HepG2 (cell line): ENCODE data around the gene CCNG1. TPM values are rescaled to one million over a fixed set of nuclear protein-coding genes. Genes with fewer than 3 reads are reported as not detected.
A peak's percentile ranks its signal among the peaks of the same experiment; 100 is the strongest.

Source experiments
- ATAC-seq: fragments of 200-7000 bp; cut with Tn5 transposase; 3 replicates; pipeline ENCODE4 v1.9.1; 2020; ENCODE audit warnings: mild to moderate bottlenecking, moderate library complexity
- BruUV-seq: library from RNA; stranded (reverse); fragments of 400-500 nt; replicated peaks from 2 replicates; lab custom pipeline; 2021; lab: Mats Ljungman, UMichigan
- CTCF ChIA-PET: fragments of 300-600 bp; formaldehyde crosslinking; extraction: SDS; loops from one replicate; lab custom pipeline; 2021; ENCODE audit warnings: low total read pairs, inconsistent platforms, low intra/inter-chr PET ratio; lab: Yijun Ruan, JAX
- POLR2A ChIA-PET: fragments of 350-600 bp; sonication (Branson Sonifier 250); formaldehyde crosslinking; loops from one replicate; lab custom pipeline; 2020; ENCODE audit warnings: antibody characterized with exemption, inconsistent platforms; lab: Yijun Ruan, JAX
- DNase-seq: peaks from one replicate; pipeline ENCODE4 v3.0.0-alpha.2; 2015; ENCODE audit warnings: low spot score
- FAIRE-seq: peaks from 3 replicates; lab custom pipeline; 2011; peaks lifted over from hg19 to GRCh38; lab: Jason Lieb, UNC
- H2AFZ ChIP-seq: one replicate; pipeline ENCODE4 v1.6.1; 2011; ENCODE audit warnings: low read length, inconsistent platforms
- H3K27ac ChIP-seq: fragments of 300-600 bp; 3 replicates; pipeline ENCODE4 v1.8.0; 2011; ENCODE audit warnings: mixed run types, mild to moderate bottlenecking, mixed read lengths, low read length, inconsistent platforms; ENCODE audit not compliant: insufficient read depth; ENCODE audit errors: extremely low read length
- H3K27me3 ChIP-seq, 2 experiments: fragments of 200-600 bp in 1 of 2; 2 replicates in 1 of 2; 3 replicates in 1 of 2; pipeline versions ENCODE4 v1.6.0 to v1.8.0; 2011; ENCODE audit warnings: low read length in 2 of 2, mild to moderate bottlenecking in 2 of 2, moderate library complexity in 2 of 2, inconsistent platforms in 1 of 2; ENCODE audit not compliant: insufficient read depth in 2 of 2, control insufficient read depth in 1 of 2
- H3K36me3 ChIP-seq, 2 experiments: fragments of 200-600 bp in 1 of 2; replicated peaks in 1 of 2; 2 replicates in 1 of 2; 3 replicates in 1 of 2; pipeline versions ENCODE4 v1.5.1 to v1.8.0; 2011; ENCODE audit warnings: low read length in 2 of 2, inconsistent platforms in 1 of 2; ENCODE audit not compliant: insufficient read depth in 2 of 2, control insufficient read depth in 1 of 2
- H3K4me1 ChIP-seq: 2 replicates; pipeline ENCODE4 v1.5.1; 2012; ENCODE audit warnings: low read length, inconsistent platforms; ENCODE audit not compliant: insufficient read depth
- H3K4me2 ChIP-seq: 2 replicates; pipeline ENCODE4 v1.6.0; 2011; ENCODE audit warnings: low read depth, low read length, inconsistent platforms
- H3K4me3 ChIP-seq, 3 experiments: fragments of 200-600 bp in 1 of 3; sonication (generic), shearing (Covaris generic) in 1 of 3; replicated peaks in 1 of 3; 2 replicates each; pipeline ENCODE4 v1.5.1; 2011 to 2016; ENCODE audit warnings: low read length in 3 of 3, inconsistent platforms in 2 of 3, low read depth in 2 of 3, mild to moderate bottlenecking in 2 of 3, control low read depth in 1 of 3, mixed read lengths in 1 of 3; ENCODE audit not compliant: insufficient read depth in 1 of 3
- H3K79me2 ChIP-seq: one replicate; pipeline ENCODE4 v1.6.1; 2011; ENCODE audit warnings: low read length, inconsistent platforms; ENCODE audit not compliant: insufficient read depth
- H3K9ac ChIP-seq: 2 replicates; pipeline ENCODE4 v1.6.0; 2011; ENCODE audit warnings: mild to moderate bottlenecking, low read depth, low read length, inconsistent platforms; ENCODE audit not compliant: insufficient read depth
- H3K9me3 ChIP-seq: 2 replicates; pipeline ENCODE4 v1.5.1; 2012; ENCODE audit warnings: mild to moderate bottlenecking, low read length
- H4K20me1 ChIP-seq: 2 replicates; pipeline ENCODE4 v1.6.0; 2011; ENCODE audit warnings: inconsistent platforms, mild to moderate bottlenecking, low read length, moderate library complexity; ENCODE audit not compliant: insufficient read depth
- AFF4 ChIP-seq: sonication (generic); formaldehyde crosslinking; IDR thresholded peaks from 2 replicates; pipeline ENCODE4 v1.4.0; 2020; ENCODE audit warnings: missing genetic modification reagents
- KDM5A ChIP-seq: fragments of 200-600 bp; sonication (generic); IDR thresholded peaks from 2 replicates; pipeline ENCODE4 v1.7.0; 2018; ENCODE audit warnings: antibody characterized with exemption, mild to moderate bottlenecking, low read length, borderline replicate concordance
- MBD4 ChIP-seq: IDR thresholded peaks from 2 replicates; pipeline ENCODE4 v1.6.1; 2012; ENCODE audit warnings: low read length, inconsistent platforms, borderline replicate concordance
- NFE2L1 ChIP-seq: sonication (generic); formaldehyde crosslinking; IDR thresholded peaks from 2 replicates; pipeline ENCODE4 v1.4.0; 2020; ENCODE audit warnings: missing genetic modification reagents, mild to moderate bottlenecking, borderline replicate concordance
- RNF2 ChIP-seq: fragments of 450-650 bp; conservative IDR thresholded peaks from 2 replicates; pipeline ENCODE4 v1.6.1; 2016; ENCODE audit warnings: low read depth
- TRAFD1 ChIP-seq: sonication (generic); formaldehyde crosslinking; IDR thresholded peaks from 2 replicates; pipeline ENCODE4 v1.5.1; 2020; ENCODE audit warnings: missing genetic modification reagents, mild to moderate bottlenecking, borderline replicate concordance
- TSC22D2 ChIP-seq: sonication (generic); formaldehyde crosslinking; IDR thresholded peaks from 2 replicates; pipeline ENCODE4 v1.5.1; 2020; ENCODE audit warnings: missing genetic modification reagents, mild to moderate bottlenecking, borderline replicate concordance
- ZBTB7A ChIP-seq: sonication (generic); formaldehyde crosslinking; IDR thresholded peaks from 2 replicates; pipeline ENCODE4 v1.8.0; 2022; ENCODE audit warnings: mild to moderate bottlenecking, missing genetic modification reagents
- ZNF281 ChIP-seq: sonication (generic); formaldehyde crosslinking; IDR thresholded peaks from 2 replicates; pipeline ENCODE4 v1.4.0; 2020; ENCODE audit warnings: missing genetic modification reagents, borderline replicate concordance
- ZNF546 ChIP-seq: sonication (generic); formaldehyde crosslinking; conservative IDR thresholded peaks from 2 replicates; pipeline ENCODE4 v1.8.1; 2023; ENCODE audit warnings: mild to moderate bottlenecking, missing genetic modification reagents
- ZNF615 ChIP-seq: sonication (generic); formaldehyde crosslinking; IDR thresholded peaks from 2 replicates; pipeline ENCODE4 v1.5.0; 2020; ENCODE audit warnings: mild to moderate bottlenecking, missing genetic modification reagents, borderline replicate concordance
- ZNF878 ChIP-seq: sonication (generic); formaldehyde crosslinking; IDR thresholded peaks from 2 replicates; pipeline ENCODE4 v1.8.1; 2023; ENCODE audit warnings: mild to moderate bottlenecking, missing genetic modification reagents, moderate library complexity
- WGBS: methylation state at CpG from one replicate; pipeline ENCODE4 v1.1.6; 2017; ENCODE audit warnings: low lambda C conversion rate; 5-methylcytosine and 5-hydroxymethylcytosine counted together
- in situ Hi-C: cut with HindIII; loops from 2 replicates; pipeline ENCODE4 v1.10.0; 2017; ENCODE audit warnings: low pct_unique_long_range_greater_than_20kb; ENCODE audit not compliant: extremely low pct_ligation_motif_present
- intact Hi-C: fragments of 100-400 bp; cut with micrococcal nuclease; formaldehyde crosslinking; loops from one replicate; pipeline ENCODE4 v1.10.0; 2022; ENCODE audit not compliant: unreplicated experiment
- polyA plus RNA-seq, 8 experiments: library from polyadenylated mRNA; depleted of rRNA in 3 of 8; stranded (reverse) in 7 of 8; unstranded in 1 of 8; fragments of >200 nt; fragmentation: Illumina TruSeq in 4 of 8; extraction: Trizol in 4 of 8; gene quantifications; 2 replicates each; pipeline versions ENCODE4 v1.2.1 to v1.2.3, GENCODE V29; 2011 to 2016; ENCODE audit warnings: low read depth in 4 of 8, missing spikeins in 1 of 8, mixed read lengths in 1 of 8; ENCODE audit not compliant: insufficient read depth in 1 of 8
- total RNA-seq, 5 experiments: library from RNA; depleted of rRNA; stranded (reverse); fragments of >200 nt; fragmentation: Illumina TruSeq; extraction: Trizol; gene quantifications; 2 replicates each; pipeline ENCODE4 v1.2.3, GENCODE V29; 2016; ENCODE audit warnings: low read depth in 1 of 5

CCNG1 gene
- total and polyA plus RNA-seq, 2 of the 13 experiments (the other 11 are each of a cell fraction or from before 2014, with no cell fraction given), result 181 to 353 TPM

- TF ChIP-seq ZBTB7A (CRISPR knock-in tag) (no peak; the same call in 1 of the 2 replicates), RNF2 (no peak), ZNF281 (CRISPR knock-in tag) (no peak), KDM5A (0 out of 2 replicates have a peak, but pooled peaks have one; percentile 23)
These were observed 22.0 kb downstream of the CCNG1 start (continued) for GRCh38 chr5:163459462-163459818.

- TSS peak; percentile 79 for BruUV-seq
- peak within 1 kb of the TSS; percentile 73 to 88 (median 86) for H3K4me3 ChIP-seq
- H3K9me3 ChIP-seq, result no peaks in the 10 kb centered on the region
- ATAC-seq, result peak; percentile 90
- in situ Hi-C loops, result no loop called here
- peak within 1 kb of the TSS; percentile 99 for H3K9ac ChIP-seq
- intact Hi-C loops, result loop anchor here (2.0 kb wide), 1 partner anchor 23 kb away; the partner anchor contains the start of gene CCNG1
- H3K79me2 ChIP-seq, result peaks cover 62% of the 10 kb centered on the region
- POLR2A ChIA-PET, result interaction anchor here (0.9 to 5.8 kb wide), 13 partner anchors 8 to 51 kb away, joined by 3 to 182 read pairs (median 5); partner anchors contain the start of genes CCNG1 and MAT2B
- peak; percentile 91 for FAIRE-seq
- H3K27ac ChIP-seq, result peak within 1 kb of the TSS; percentile 100
- H3K4me2 ChIP-seq, result peak within 1 kb of the TSS; percentile 87
- peaks cover 2 to 6% of the 10 kb centered on the region in 2 experiments; a peak in 2 of 5 replicates for H3K36me3 ChIP-seq
- DNase-seq, result peak; percentile 98
- peak within 1 kb of the TSS; percentile 99 for H2AFZ ChIP-seq
- H3K4me1 ChIP-seq, result peaks cover 32% of the 10 kb centered on the region
- 0% methylated on average over 42 of the region's 59 CpGs for WGBS
- H3K27me3 ChIP-seq, result peaks cover 0 to 4% of the 10 kb centered on the region in 2 experiments; a peak in 1 of 5 replicates
- H4K20me1 ChIP-seq, result no peaks in the 10 kb centered on the region
- CTCF ChIA-PET, result no interaction called here
- TF ChIP-seq NFE2L1 (CRISPR knock-in tag) (no peak), MBD4 (no peak), TSC22D2 (CRISPR knock-in tag) (no peak), AFF4 (CRISPR knock-in tag) (0 out of 2 replicates have a peak, but pooled peaks have one; percentile 76), ZNF615 (CRISPR knock-in tag) (no peak), ZNF546 (CRISPR knock-in tag) (peak; percentile 79; the same call in 1 of the 2 replicates), ZNF878 (CRISPR knock-in tag) (no peak; the same call in 1 of the 2 replicates), TRAFD1 (CRISPR knock-in tag) (no peak)
These were observed 22.6 kb downstream of the CCNG1 start, which contains the start of gene NUDCD2 for GRCh38 chr5:163459819-163460561. NUDCD2 (minus strand) TSS chr5:163460102; CDS start chr5:163460050, 52 bp downstream.
